IPS DF 4.7 (cell line): Measurements from ENCODE around the gene C7.
"Not testable (repeated sequence)": the region's sequence is repeated elsewhere in the genome, so short reads cannot be mapped to it uniquely, and the experiment has no call there.

Experiments used
- DNase-seq: peaks from one replicate; pipeline ENCODE4 v3.0.0-alpha.2; 2013; ENCODE audit warnings: low spot score; ENCODE audit errors: extremely low read depth

The C7 gene

DNA sequence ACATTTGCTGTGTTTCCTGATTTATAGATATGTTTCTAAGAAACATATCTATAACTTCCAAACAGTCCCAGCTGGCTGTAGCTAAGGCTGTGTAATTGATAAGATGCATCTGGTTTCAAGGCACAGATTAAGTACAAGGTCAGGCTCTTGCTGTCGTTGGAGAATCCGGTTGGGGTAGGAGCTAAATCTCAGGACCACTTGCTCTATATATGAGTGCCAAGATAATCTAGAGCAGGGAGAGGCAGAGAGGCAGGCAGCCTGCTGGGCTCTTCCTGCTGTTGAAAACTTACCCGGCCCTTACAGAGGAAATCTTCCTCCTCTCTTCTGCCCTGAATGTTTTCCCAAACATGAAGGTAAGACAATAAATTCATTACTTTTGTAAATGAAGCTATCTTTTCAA lies at the start of gene C7:
TSS of gene C7 (plus strand) at position 234 of the 400 bp plus-strand sequence. CDS start at position 348, 114 bp downstream.
- no peak for DNase-seq

DNA sequence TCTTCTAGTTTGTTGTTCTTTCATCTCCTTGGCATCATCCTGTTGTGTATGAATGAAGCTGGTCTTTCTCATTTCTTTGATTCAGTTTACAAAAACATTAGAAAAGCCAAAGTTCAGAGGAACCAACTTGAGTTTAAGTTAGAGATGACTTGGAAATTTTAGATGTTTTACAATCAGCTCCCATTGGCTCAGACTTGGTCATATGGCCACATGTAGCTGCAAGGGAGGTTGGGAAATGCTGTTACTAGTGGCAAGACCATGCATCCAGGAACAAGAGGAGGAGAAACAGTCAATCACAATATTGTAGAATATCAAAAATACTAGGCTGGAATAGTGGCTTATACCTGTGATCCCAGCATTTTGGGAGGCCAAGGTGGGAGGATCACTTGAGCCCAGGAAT lies 48.6 kb upstream of the C7 start:
- DNase-seq = no peak

DNA sequence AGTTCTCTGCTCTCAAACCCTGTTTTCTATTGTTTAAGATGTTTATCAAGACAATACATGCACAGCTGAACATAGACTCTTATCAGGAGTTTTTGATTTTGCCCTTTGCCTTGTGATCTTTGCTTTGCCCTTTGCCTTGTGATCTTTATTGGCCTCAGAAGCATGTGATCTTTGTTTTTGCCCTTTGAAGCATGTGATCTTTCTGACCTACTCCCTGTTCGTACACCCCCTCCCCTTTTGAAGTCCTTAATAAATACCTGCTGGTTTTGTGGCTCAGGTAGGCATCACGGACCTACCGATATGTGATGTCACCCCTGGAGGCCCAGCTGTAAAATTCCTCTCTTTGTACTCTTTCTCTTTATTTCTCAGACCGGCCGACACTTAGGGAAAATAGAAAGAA lies 44.3 kb upstream of the C7 start:
- DNase-seq = not testable (repeated sequence)

DNA sequence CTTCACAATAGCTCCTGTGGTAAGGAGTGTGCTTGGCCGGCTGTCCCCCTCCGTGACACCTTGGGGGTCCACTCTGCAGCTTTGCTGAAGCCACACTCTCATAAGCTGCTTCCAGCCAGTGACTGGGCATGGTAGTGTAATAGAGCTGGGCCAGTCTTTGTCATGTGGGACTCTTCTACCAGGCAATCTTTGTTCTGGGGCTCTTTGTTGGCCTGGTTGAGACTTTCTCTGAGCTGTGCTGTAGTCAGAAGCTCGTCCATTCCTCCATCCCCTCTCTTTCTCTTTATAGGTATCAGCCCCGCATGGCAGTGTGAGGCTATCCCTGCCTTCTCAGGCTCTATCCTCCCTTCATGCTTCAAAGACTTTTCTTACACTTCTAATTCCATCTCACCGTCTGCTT lies 42.5 kb upstream of the C7 start:
- DNase-seq = no peak

DNA sequence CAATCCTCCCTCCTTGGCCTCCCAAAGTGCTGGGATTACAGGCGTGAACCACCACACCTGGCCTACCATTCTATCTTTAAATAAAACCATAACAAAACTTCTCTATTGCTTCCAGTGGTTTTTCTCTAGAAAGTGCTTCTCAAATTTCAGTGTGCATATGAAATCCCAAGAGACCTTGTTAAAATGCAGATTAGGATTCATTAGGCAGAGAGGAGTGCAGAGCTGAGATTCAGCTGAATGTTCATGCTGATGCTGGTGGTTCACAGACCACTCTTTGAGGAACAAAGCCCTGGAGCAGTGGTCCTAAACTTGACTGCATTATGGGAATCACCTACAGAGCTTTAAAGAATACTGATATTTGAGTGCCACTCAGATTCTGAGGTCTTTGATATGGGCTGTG lies 39.9 kb upstream of the C7 start:
- DNase-seq = no peak

DNA sequence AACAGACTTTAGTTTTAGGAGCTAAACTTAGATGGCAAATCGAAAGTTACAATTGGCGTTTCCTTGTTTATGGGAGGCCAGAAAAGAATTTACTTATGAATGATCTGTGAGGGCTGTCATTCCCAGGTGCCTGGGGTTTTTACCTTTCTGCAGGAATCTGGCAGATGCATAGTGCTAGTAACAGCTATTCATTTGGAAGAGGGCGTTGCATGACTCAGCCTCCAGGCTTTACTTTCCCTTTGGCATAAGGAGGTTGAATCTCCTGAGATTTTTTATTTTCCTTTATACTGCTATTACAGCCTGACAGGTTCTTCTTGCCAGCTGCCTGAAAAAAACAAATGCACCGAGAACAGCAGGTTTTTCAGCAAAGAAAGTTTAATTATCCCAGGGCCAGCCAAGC lies 38.1 kb upstream of the C7 start:
- DNase-seq = no peak

DNA sequence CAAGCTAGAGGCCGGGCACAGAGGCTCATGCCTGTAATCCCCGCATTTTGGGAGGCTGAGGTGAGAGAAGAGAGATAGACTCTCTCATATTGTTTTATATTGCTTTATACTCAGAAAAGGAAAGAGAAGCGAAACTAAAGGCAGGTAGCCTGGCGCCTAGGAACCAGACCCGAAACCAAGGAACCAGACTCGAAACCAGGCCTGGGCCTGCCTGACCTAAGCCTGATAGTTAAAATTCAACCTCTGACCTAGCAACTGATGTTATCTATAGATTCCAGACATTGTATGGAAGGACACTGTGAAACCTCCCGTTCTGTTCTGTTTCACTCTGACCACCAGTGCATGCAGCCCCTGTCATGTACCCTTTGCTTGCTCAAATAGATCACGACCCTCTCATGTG lies 37.0 kb upstream of the C7 start:
- DNase-seq = not testable (repeated sequence)

DNA sequence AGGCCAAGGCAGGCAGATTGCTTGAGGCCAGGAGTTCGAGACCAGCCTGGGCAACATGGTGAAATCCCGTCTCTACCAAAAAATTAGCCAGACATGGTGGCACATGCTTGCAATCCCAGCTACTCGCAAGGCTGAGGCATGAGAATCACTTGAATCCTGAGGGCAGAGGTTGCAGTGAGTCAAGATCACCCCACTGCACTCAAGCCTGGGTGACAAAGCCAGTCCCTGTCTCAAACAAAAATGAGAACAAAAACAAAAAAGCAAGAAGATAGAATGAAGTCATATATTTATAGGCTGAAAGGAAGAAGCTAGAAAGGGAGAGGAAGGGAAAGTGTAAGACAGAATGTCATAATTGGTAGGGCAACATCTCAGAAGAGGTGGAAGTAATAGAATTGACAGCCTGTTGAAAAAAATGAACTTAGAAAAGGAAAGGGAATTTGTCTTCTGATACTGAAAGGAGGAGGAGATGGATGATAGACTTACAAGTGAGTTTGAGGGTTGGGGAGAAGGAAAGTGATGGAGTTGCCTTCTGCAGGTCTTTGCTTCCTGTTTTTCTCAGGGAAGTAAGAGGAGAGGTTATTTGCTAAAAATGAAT lies 35.9 kb upstream of the C7 start:
- no peak for DNase-seq

DNA sequence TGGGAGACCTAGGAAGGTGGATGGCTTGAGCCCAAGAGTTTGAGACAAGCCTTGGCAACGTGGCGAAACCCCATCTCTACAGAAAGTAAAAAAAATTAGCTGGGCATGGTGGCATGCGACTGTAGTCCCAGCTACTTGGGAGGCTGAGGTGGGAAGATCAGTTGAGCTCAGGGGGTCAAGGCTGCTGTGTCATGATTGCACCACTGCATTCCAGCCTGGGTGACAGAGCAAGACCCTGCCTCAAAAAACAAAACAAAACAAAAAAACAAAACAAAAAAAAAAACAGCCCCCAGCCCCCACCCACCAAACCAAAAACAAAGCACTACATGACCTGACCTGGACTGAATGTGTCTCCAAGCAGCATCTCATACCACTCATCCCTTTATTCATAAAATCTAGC lies 33.3 kb upstream of the C7 start:
- no peak for DNase-seq

DNA sequence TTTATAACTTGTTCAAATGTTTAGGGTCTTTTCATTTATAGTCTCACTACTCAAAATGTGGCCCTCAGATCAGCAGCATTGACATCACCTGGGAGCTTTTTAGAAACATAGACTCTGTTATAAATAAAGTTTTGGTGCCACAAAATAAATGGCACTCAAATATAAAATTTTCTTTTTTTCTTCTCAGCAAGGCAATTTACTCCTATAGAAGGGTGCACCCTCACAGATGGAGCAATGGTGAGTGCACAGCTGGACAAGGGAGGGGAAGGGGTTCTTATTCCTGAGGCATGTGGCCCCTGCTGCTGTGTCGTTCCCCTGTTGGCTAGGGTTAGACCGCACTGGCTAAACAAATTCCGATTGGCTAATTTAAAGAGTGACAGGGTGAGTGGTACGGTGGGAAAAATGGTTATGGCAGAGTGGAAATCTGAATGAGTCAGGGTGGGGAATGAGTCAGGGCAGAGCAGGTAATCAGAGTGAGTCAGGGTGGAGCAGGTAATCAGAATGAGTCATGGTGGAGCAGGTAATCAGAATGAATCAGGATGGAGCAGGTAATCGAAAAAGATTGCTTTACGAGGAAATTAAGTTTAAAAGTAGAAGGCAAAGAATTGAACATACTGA lies 31.8 kb upstream of the C7 start:
- no peak for DNase-seq

DNA sequence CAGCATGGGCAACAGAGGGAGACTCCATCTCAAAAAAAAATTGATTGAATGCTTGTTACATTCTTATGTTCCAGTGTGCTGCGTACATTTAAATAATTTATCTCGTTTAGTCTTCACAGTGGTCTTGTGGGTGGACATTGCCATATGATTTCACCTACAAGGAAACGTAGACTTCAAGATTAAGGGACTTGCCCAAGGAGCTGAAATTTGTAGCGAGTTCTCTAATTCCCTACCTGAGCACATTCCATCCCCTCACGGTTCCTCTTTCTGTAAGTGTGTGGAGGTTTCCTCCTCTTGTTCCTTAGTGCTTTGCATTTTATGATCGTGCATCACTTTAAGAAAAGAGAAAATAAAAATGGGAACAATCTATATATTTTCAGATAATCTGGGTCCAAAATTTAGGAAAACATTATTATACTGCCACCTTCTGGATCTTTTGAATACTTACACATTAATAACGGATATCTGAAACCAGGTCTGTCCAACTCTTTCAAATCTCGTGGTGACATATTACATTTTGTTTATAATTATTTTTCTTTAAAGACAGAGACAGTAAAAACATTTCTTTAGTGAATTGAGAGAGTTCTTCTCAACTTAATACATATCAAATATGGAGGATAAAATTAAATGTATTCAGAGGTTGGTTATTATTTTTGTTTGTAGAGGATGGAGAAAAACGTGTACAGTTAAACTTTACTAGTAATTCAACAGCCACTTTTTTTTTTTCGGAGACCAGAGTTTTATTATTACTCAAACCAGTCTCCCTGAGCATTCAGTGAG lies 29.9 kb upstream of the C7 start:
- DNase-seq = no peak

DNA sequence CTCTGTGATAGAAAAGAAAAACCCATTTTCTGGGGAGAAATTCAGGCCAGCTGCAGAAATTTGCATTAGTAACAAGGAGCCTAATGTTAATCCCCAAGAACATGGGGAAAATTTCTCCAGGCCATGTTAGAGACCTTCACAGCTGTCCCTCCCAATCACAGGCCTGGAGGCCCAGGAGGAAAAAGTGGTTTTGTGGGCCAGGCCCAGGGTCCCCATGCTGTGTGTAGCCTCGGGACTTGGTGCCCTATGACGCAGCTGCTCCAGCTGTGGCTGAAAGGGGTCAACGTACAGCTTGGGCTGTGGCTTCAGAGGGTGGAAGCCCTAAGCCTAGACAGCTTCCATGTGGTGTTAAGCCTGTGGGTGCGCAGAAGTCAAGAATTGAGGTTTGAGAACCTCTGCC lies 27.0 kb upstream of the C7 start:
- no peak for DNase-seq

DNA sequence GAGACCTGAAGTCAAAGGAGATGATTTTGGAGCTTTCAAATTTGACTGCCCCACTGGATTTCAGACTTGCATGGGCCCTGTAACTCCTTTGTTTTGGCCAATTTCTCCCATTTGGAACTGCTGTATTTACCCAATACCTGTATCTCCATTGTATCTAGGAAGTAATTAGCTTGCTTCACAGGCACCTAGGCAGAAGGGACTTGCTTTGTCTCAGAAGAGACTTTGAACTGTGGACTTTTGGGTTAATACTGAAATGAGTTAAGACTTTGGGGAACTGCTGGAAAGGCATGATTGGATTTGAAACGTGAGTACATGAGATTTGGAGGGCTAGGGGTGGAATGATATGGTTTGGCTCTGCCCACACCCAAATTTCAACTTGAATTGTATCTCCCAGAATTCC lies 26.2 kb upstream of the C7 start:
- not testable (repeated sequence) for DNase-seq

DNA sequence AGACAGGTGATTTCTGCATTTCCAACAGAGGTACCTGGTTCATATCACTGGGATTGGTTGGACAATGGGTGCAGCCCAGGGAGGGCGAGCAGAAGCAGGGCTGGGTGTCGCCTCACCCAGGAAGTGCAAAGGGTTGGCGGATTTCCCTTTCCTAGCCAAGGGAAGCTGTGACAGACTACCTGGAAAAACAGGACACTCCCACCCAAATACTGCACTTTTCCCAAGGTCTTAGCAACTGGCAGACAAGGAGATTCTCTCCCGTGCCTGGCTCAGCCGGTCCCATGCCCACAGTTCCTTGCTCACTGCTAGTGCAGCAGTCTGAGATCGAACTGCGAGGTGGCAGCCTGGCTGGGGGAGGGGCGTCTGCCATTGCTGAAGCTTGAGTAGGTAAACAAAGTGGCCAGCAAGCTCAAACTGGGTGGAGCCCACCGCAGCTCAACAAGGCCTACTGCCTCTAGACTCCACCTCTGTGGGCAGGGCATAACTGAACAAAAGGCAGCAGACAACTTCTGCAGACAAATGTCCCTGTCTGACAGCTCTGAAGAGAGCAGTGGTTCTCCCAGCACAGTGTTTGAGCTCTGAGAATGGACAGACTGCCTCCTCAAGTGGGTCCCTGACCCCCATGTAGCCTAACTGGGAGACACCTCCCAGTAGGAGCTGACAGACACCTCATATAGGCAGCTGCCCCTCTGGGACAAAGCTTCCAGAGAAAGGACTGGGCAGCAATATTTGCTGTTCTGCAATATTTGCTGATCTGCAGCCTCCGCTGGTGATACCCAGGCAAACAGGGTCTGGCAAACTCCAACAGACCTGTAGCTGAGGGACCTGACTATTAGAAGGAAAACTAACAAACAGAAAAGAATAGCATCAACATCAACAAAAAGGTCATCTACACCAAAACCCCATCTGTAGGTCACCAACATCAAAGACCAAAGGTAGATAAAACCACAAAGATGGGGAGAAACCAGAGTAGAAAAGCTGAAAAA lies 13.6 kb upstream of the C7 start:
- not testable (repeated sequence) for DNase-seq

DNA sequence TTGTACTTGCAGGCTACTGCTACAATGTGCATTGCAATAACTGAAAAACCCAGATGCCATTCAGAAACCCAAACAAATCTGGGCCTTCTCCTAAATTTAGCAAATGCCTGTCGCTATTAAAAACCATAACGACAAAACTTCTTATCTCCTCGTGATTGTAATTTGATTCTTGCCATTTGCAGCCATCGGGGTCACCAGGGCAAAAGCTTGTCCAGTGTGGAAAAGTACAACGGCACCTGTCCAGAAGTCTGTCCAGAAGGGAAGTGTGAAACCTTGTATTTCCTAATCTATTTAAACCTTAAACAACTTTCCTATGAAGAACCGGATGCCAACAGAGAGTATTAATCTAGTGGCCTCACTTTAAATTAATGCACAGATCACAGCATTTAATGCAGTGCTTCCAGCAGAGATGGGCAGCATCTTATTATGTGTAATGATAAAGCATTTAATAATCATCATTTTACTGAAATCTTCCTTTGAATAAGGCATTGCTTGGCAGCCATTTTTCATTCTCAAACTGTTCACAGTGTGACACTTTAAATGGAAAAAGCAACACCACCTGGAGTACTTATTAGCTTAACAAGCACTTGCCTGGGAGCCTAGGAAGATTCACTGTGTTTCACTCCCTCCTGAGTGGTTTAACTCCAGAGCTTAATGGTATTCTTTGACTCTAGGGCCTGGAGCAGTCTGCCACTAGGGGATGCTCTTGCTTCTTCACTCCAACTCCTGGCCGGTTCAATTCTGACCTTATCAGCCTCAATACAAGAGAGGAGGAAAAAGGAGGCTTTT lies 4.9 kb upstream of the C7 start:
- peak; percentile 78 for DNase-seq

DNA sequence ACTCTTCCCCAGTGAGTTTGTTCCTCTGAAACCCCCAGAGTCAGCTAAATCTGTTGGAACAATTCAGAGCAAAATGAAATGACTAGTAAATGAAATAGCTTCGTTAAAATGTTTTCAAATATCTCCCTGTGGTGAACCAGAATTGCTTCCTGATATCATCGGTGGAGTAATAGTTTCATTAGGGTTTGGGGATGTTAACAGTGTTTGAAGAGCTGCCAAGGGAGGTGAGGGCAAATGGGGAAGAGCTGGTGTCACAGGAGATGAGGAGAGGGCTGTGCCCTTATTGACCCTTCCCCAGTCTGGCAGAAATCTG lies 4.3 kb upstream of the C7 start:
- no peak for DNase-seq

DNA sequence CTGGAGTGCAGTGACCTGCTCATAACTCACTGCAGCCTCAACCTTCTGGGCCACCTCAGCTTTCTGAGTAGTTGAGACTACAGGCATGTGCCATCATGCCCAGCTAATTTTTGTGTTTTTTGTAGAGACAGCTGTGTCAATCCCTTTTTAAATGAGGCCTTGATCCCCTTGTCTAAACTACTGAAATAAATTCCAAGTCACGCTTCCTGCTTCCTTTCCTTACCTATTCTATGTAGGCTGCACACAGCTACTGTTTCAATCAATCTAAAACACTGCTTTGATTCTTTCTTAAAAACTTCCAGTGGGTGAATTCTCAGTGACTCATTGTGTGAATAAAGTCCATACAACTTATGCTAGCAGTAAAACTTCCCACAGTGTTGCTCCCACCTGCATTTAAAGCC lies 2.9 kb upstream of the C7 start:
- no peak for DNase-seq

DNA sequence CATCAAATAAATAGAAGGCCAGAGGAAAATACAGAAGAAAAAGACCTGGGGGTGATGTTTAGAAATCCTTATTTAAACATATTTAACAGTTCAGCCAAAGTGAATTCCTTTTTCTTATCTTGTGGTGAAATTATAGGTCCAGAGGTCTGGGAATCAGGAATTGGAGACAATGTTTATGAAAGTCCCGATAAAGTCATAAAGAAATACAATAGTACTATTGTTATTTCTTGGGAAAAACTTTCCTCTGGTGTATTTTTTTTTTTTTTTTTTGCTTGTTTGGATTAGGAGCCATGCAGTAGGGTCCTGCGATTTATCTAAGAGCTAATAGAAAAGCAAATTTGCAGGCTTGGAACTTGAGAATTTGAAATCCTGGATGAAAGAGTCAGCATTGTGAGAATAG lies 426 bp downstream of the C7 start:
- DNase-seq = no peak

DNA sequence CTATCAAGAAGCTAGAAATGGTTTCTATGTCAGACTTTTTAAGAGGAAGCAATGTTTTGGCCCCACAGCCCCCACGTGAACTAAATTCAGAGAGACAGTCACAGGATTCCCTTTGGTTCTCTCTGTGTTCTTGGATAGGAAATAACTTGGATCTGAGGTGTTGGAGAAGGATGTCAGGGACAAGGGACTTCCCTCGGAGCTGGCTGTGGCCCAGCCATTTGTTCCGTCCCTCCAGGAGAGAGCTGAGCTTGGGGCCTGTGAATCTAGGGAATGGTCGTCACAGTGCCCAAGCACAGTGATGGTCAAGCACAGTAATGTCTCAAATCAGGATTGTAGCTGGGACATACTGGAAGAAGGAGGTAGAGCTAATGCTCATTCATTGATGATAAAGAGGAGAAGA lies 2.0 kb downstream of the C7 start:
- DNase-seq = no peak

DNA sequence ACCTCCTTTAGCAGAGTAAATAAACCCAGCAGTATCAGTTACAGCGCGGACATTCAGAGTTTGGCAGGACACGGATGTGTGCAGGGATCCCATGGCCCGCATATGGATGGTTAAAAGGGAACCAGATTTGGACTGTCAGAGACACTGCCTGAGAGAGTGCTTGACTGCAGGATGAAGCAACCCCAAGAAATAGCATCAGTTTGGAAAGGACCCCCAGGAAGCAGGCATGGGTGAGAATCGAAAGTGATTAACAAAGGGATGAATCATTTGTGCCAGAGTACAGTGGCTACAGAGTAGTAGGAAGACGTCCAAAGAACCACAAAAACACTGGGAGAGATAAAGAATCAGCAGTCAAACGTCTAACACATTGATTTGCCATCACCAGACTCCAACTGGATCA lies 5.5 kb downstream of the C7 start:
- DNase-seq = no peak

DNA sequence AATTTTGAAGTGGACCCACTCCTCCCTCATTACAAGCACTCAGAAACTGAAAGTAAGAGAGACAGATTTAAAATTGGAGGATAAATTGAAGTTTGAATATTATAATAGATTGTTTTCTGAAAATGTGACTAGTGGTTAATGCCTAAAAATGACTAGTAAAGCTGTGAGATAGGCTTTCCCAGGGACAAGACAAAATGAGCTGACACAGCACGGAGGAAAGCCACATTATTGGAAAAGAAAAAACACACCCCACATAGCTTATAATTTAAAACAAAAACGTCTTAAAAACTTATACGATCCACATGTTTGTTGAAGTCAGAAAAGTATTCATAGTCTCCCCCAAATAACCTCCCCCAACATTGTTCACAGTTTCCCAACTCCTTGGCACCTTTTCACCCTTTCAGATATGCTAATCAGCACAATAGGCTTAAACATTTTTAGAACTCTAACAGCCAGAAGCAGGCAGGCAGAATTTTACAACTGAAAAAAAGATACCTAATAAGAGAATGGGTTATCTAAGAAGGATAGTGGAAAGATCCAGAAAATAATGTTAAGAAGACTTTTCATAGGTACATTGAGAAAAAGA lies 6.1 kb downstream of the C7 start:
- DNase-seq = no peak
